Measurements from ENCODE around the gene FERD3L.
"Not testable (repeated sequence)": the region's sequence is repeated elsewhere in the genome, so short reads cannot be mapped to it uniquely, and the experiment has no call there.

The FERD3L gene, protein sequence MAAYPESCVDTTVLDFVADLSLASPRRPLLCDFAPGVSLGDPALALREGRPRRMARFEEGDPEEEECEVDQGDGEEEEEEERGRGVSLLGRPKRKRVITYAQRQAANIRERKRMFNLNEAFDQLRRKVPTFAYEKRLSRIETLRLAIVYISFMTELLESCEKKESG

DNA sequence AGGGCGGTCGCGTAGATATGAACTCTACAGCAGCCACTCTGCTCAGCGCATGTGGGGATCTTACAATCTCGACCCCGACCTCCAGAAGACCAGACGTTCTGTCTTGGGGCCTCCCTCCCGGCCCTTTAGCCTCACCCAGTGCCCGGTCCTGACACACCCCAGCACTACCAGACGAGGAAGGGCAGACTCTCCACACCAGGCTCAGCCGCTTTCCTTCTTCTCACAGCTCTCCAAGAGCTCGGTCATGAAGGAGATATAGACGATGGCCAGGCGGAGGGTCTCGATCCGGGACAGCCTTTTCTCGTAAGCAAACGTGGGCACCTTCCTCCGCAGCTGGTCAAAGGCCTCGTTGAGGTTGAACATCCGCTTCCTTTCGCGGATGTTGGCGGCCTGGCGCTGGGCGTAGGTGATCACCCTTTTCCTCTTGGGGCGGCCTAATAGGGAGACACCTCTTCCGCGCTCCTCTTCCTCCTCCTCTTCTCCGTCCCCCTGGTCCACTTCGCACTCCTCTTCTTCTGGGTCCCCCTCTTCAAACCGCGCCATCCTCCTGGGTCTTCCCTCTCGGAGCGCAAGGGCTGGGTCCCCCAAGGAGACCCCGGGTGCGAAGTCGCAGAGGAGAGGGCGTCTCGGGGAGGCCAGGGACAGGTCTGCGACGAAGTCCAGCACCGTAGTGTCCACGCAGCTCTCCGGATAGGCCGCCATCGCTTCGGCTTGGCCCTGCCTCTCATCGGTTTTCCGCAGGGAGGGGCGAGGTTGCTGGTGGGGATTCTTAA is at the start of gene FERD3L:
Gene FERD3L, minus strand, starts transcription at position 761 of the 773 bp plus-strand sequence. Its CDS starts 59 bp downstream, at position 702.
- DNase-seq = no peak

DNA sequence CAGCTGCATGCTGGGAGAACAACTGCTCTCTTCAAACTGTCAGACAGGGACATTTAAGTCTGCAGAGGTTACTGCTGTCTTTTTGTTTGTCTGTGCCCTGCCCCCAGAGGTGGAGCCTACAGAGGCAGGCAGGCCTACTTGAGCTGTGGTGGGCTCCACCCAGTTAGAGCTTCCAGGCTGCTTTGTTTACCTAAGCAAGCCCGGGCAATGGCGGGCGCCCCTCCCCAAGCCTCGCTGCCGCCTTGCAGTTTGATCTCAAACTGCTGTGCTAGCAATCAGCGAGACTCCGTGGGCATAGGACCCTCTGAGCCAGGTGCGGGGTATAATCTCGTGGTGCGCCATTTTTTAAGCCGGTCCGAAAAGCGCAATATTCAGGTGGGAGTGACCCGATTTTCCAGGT is 49.2 kb upstream of the FERD3L start:
- DNase-seq = not testable (repeated sequence)

DNA sequence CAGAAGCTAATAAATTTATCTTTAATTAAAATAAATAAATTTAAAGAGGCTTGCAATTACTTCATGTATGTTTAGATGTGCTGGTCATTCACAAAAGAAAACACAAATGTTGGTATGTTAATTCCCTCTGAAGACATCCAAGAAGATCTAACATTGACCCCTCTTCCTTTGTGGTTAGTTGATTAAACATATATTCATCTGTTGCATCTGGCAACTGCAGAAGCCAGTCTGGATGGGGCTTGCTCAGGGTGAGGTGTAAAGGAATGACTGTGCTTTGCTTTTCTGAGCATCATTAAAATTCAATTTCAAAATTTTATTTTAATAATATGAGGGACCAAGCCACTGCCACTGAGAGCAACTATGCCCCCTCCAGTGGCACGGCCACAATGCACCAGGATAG is 36.4 kb upstream of the FERD3L start:
- DNase-seq = no peak

DNA sequence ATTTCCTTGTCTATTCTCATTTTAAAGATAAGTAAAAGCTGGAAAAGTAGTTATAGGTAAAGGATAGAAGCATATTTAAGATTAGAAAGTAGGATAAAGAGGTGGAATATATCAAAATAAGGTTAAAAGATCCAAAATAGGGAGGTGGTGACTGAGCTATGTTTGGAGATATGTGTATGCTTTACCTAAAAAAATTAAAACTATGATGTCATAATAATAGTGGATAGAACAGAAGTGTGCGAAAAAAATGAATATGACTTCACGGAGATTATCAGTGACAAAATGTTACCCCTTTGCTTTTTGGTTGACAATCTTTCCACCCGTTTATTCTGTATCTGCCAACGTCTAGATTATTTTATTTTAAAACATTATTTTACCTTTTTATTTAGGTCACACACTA is 33.4 kb upstream of the FERD3L start:
- DNase-seq = no peak

DNA sequence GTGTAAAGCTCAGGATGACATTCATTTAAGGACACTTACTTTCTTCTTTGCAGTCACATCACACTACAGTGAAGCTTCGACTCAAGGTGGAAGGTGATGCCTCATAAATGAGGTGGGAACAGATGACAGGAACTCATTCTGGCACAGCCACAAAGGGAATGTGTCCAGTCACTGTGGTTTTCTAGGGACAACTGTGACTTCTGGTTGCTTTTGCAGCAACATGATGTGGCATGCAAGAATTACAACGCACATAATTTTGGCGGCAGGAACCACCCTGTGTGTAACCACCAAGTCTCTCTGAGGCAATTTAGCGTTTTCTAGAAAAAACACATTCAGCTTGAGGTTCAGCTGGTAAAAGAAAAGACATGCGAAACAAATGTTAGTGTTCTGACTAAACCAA is 32.0 kb upstream of the FERD3L start:
- DNase-seq = no peak

DNA sequence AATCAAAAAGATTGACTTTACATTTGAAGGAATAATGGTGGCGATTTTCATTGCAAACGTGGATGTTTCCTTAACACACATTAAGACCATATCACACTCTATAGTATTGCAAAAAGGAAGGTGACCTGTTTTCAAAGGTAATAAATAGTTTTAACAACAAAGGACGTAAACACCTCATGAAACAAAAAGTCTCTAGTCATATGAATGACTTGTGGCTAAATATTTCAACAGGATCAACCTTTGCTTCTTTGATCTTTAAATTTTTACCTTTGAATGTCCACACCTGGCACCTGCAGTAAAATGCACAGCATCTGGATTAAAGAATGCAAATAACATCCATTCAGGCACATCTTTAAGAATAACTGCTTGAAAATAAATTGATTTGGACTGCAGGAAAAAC is 30.0 kb upstream of the FERD3L start:
- DNase-seq = no peak

DNA sequence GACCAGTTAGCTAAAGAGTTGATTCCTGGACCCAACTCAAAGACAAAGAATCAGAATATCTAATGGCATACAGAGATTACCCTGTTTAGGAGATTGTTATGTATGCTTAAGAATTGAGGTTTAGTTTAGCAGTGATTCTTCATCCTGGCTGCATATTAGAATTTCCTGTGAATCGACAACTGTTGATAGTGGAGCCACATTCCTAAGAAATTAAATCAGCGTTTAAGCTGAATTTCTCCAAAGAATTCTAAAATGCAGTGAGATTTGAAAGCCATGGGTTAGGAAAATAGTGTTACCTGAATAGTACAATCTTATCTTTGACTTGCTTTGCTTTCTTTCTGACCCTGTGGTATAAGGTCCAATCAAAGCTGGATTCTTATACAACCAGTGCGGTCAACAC is 16.4 kb upstream of the FERD3L start:
- no peak for DNase-seq

DNA sequence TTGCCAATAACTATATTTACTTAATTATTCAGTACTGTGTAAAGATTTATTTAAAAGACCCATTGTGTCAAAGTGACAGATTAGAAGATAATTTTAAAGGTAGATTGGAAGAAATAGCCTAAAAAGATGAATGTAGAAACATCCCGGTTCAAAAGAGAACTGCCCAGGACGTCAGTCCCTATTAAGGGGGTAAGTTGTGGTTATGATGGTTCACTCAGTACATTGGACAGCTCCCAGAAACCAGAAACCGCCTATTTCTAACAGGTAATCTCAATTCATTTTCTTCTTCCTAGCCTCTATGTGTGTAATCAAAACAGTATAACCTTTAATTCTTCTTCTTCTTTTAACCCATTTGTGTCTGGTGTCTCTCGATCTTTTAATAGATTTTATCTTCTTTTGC is 1.5 kb upstream of the FERD3L start:
- DNase-seq = no peak

DNA sequence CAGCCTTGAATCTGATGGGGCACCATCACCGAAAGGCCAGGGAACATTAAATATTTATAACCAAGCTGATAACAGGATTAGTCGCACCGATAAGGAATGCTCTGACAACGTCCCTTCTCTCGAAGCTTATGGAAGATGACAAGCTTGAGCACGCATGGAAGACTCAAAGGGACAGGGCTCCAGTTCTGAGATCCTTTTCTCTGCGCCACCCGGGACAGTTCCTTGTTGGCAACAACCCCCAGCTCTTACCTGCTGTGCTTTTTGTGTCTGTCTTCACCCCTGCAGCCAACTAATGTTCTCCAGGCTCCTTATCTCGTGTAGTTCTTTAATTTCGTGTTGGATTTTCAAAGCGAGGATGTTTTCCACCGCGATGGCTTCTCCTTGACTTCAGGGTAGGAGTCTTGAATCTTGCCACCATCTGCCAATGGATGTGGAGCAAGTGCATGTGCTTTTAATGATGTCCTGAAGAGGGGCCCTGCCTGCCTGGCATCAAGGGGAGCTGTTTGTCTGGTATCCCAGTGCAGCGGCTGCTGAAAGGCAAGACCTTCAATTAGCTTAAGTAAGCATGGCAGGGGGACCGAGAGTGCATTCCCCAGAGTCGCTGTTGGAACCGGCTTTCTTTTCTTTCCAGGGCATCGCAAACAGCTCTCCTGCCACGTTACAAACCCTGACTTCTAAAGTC is 354 bp upstream of the FERD3L start:
- no peak for DNase-seq

DNA sequence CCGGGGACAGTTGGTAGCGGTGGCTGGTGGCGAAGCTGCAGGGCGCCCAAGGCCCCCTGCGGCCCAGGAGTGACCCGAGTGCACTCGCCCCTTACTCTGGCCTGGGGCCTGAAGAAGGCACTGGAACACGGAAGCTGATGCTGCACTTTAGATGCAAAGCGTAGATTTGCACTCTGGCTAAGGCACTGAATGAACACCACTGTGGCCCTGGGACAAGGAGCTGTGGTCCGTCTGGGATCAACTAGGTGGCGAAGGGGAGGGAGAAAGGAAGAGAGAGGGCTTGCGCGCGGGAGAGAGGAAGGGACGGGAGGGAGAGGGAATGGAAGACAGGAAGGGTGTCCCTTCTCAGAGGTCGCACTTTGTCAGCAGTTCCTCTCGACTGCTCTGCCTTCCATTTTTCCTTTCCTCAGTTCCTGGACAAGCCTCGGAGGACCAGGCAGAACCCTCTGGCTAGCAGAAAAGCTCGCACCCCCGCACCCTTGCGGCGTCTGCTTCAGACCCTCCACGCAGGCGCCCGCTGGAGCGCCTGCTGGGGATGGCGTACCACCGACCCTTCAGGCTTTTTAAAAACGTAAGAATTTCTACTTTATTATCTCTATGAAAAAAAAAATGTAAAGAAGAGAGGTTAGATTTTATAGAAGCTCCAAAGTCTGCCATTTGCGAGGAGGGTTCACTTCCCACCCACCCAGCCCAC is 1.2 kb downstream of the FERD3L start:
- DNase-seq = no peak

DNA sequence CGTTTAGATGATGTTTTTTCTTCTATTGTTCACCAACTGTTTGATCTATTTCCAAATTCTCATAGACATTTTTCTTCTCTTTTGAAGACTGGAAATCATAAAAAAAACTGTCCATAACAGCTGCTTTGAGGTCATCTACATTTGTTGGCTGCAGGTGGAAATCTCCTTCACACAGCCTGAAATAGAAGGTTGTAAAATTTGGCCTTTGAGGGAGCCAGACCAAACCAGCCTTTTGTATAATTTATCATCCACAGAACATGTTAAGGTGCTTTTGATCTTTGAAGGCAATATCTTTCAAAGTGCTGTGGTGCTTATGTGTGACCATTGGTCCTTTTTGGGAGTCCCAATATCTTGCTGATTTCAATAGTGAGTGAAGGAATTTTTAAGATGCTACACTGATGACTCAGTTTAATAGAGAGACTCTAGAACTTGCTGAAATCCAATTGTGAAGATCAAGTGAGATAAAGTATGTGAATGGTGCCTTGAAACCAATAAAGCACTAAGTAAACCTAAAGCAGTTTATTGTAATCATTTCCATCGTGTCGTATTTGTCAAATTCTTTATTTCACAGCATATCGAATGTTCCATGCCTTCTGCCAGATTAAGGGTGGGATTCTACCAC is 5.4 kb downstream of the FERD3L start:
- no peak for DNase-seq

DNA sequence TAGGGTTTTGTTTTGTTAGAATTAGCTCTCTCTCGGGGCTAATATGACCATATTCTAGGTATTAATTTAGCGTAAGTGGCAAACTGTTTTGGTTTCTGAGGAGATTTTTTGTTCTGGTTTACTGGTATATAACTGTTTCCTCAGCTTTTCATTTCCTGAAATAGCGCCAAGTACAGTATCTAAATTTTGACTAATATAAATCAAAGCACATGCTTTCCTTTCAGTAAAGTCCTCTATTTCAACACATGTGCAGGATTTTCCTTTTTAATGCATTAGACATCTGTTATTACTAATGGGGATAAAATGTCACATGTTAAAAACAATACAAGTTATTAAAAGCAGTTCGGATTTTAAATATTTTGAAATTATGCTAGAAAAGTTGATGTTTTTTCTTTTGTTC is 11.3 kb downstream of the FERD3L start:
- DNase-seq = no peak

DNA sequence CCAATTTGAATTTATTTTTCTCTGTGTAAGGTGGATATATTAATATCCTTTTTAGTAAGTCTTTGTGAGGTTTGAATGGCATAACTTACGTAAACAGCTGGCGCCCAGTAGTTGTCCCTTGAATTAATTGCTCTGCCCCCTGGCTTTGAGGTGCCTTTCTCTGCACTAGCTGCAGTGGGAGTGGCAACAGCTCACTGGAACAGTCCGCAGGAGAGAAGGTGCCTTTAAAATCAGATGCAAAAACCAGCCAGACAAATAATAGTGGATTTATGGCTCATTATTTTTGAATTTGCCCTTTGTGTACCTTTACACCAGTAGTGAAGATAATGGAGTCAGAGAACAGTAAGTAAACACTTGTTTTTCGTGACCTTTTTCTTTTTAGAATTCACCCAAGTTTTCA is 11.8 kb downstream of the FERD3L start:
- DNase-seq = no peak

DNA sequence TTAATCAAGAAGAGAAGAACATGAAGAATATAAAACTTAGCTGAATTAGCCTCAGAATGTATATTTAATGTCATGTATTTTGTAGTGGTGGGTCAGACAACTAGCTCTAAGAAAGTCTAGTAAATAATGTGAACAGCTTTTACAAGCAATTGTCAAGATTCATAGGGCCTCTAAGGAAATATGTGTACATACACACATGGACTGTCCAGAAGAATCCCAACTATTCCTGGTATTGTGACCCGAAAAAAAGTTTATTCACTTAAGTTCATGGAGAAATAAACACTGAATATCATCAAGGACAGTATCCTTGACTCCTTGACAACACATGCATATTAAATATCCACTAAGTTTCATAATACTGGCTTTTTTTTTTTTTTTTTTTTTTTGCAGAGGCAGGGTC is 16.4 kb downstream of the FERD3L start:
- no peak for DNase-seq

DNA sequence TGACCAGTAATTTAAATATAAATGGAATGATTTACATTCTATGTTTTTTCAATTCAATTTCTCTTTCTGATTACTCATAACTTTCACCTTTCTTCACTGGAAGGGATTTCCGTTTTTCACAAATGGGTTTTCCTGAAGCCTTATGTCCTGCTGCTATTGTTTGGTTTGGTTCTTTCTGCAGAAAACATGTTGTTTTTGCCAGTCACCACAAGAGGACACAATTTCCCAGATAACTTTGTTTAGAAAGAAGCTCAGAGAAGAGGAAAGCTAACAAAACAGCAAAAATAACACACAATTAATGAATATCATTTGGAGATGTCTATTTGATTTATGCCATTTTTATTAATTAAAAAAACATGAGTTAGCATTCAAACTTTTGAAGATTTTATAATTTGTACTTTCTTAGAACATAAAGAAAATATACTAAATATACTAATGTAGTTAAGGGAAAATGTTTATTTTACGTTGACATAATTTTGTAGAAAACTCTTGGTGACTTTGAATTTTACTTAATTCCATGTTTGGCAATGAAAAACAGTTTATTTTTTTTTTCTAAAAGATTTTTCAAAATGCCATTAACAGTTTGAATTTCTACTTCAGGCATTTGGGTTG is 23.1 kb downstream of the FERD3L start:
- no peak for DNase-seq

DNA sequence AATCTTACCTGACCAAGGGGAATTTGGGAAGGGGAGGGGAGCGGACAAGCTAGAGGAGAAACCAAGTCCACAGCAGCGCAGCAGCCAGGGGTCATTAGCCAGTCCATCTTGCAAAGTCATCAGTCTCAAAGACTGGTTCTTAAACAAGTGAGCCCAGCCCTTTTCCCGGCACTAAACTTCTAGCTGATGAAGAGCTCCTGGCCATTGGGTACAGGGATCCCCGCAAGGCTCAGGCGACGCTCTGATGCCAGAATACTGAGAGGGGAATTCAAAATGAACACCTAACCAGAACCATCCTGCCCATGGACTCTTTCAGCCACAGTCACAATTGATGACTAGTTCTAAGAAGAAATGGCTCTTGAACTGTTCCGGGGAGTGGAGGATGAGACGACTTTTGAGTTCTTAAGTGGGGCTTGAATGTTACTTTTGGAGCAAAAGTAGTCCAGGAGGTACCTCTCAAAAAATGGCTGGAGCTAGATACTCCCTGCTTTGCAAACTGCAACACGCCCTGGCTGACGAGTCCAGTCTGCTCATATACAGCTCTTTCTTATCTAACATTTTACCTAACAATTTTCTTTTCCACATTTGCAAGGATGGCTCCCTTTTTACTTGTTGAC is 25.2 kb downstream of the FERD3L start:
- no peak for DNase-seq

DNA sequence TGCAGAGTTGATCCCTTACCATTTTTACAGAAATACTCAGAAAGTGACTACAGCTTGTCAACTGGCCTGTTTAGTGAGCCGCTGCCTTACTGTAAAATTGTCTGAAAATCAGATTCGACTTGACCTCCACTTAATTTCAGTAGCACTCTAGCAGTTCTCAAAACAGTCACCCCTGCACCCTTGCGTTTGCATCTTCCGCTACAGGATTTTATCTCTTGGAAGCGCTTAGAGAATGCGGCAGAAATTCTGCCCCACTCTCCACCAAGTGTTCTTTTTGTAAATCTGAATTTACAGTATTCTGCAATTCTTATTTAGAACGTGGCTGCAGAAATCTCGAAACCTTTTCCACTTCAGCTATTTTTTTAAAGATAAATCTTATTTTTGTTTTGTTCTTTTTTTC is 25.8 kb downstream of the FERD3L start:
- no peak for DNase-seq

DNA sequence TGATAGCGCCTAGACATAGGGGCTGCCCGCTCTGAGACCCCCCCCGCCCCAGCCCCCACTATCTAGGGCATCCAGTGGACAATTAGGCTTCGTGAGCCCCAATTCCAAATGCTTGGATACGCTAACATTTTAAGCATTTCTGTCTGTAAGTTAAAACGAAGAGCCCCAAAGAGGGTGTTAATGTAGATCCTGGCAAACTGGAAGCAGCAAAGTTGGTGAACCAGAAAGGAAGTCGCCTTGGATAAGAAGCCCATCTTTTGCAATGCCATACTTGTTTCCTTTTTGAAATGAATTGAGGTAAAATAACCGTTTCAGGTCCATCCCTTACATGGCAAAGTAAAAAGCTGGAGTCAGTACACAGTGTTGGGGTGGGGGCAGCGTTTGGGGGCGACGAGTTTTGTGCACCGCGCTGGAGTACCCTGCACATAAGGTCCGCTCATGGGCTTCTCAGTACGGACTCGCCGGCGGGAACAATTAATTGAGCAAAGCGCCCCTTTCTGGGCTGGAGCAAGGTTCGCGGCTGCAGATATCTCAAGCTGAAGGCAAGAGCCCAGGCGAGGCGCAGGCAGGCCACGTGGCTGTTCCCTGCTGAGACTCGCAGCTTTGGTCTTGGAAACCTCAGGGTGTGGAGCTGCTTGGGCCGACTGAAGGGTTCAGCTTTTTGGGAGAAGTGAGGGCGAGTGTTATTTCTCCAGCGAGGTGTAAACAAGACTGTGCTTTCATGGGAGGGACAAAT is 26.4 kb downstream of the FERD3L start:
- DNase-seq = no peak

DNA sequence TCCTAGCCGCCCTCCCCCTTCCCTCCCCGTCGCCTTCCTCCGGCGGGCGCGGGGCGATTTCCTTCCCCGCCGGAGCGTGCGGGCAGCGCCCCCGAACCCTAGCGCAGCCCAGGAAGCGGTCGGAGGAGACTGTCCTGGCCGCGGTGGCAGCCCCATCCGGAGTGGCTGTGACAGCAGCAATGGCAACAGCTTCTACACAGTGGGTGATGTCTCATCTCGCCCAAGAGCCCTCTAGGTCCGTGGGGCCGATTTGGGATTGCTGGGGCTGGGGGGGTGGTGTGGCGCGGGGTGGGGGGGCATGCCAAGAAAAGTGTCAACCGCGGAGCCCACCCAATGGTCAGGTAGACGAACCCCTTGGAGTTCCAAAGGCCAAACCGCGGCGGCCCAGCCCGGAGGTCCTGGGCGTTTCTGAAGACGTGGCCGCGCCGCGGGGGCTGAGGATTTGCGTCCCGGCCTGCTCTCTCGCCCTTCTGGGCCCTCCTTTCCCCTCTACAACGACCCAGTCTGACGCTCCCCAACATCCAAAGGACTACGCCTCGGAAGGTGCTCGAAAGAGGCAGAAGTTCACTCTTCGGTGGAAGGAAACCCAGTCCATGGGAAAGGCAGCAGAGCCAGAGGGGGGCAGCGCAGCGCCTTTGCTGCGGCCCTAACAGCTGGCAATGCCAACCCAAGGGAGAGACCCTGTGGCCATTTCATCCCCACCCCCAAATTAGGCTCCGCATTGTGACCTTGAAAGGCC is 27.2 kb downstream of the FERD3L start:
- no peak for DNase-seq

DNA sequence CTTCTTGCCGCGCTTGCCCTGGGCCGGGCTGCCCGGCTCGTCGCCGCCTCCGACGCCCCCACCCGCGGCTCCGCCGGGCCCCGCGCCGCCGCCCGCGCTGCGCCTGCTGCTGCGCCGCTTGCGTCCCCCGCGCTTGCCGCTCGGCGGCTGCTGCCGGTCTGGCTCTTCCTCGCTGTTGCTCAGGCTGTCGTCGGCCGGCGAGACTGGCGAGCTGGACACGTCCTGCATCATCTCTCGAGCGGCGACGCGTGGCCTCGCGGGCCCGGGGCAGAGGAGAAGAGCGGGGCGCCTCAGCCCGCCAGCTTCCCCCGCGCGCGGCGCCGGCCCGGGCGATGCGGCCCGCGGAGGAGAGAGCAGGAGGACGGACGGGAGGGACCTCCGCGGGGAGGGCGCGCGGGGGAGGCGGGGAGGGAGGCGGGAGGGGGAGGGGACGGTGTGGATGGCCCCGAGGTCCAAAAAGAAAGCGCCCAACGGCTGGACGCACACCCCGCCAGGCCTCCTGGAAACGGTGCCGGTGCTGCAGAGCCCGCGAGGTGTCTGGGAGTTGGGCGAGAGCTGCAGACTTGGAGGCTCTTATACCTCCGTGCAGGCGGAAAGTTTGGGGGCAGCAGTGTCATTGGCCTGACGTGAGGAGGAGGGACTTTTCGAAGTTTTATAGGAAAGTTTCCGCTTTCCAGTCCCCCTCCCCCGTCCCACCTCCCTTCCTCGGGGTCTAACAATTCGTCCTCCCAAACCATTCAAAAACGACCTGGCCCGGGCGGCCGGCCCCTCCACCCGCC is 27.9 kb downstream of the FERD3L start, which contains the start of gene TWIST1:
Gene TWIST1, minus strand, starts transcription at position 546 of the 779 bp plus-strand sequence. Its CDS starts 315 bp downstream, at position 231.
- DNase-seq = no peak
